ENCODE measurements around the gene COL2A1. TPM values are rescaled to one million over a fixed set of nuclear protein-coding genes. Genes with fewer than 3 reads are reported as not detected.

The COL2A1 gene
- total and polyA plus RNA-seq, 4 donors, result 321 TPM; not detected in 3

GRCh38 chr12:47995981-47996401, 8.3 kb downstream of the COL2A1 start:
- 48% methylated on average over 4 of the region's 4 CpGs for WGBS
- H3K27me3 ChIP-seq (ENCODE audit: control insufficient read depth in 4 of 4, insufficient read depth in 4 of 4, low read length in 3 of 4), result peaks cover 0 to 2% (median 0%) of the 10 kb centered on the region in 4 donors
- no peak overlapping the region for H3K9ac ChIP-seq (ENCODE audit: low read depth in 1 of 2, low read length in 2 of 2)
- no peak overlapping the region for H3K27ac ChIP-seq (ENCODE audit: low read depth in 1 of 2, low read length in 2 of 2)
- H3K36me3 ChIP-seq (ENCODE audit: control insufficient read depth in 4 of 4, insufficient read depth in 3 of 4, low read depth in 1 of 4, low read length in 3 of 4), result no peaks in the 10 kb centered on the region
- DNase-seq (ENCODE audit: low spot score), result no peak
- peaks cover 0 to 18% (median 9%) of the 10 kb centered on the region in 4 donors for H3K4me1 ChIP-seq (ENCODE audit: control insufficient read depth in 4 of 4, insufficient read depth in 4 of 4, low read length in 3 of 4)
- H3K4me3 ChIP-seq (ENCODE audit: low read depth in 1 of 3, low read length in 3 of 3), result no peak overlapping the region
- no peaks in the 10 kb centered on the region for H3K9me3 ChIP-seq (ENCODE audit: control insufficient read depth in 4 of 4, low read length in 3 of 4)
- no peak for TF ChIP-seq HNF4G (IDR thresholded peaks at IDR 0.05)
- peak; percentile 26 for TF ChIP-seq FOXA2 (IDR thresholded peaks at IDR 0.05)
- TF ChIP-seq RAD21 (IDR thresholded peaks at IDR 0.05), result peak in 1 of 2 donors; percentile 15
- no peak for TF ChIP-seq JUND (IDR thresholded peaks at IDR 0.05)

GRCh38 chr12:47993491-47993890, 10.8 kb downstream of the COL2A1 start:
- TF ChIP-seq ZBTB33 (IDR thresholded peaks at IDR 0.05) (no peak), FOXA2 (IDR thresholded peaks at IDR 0.05) (no peak), EGR1 (IDR thresholded peaks at IDR 0.05; ENCODE audit: low read depth in 2 of 2) (no peak), NR2F2 (IDR thresholded peaks at IDR 0.05) (no peak), REST (IDR thresholded peaks at IDR 0.05) (no peak), SP1 (IDR thresholded peaks at IDR 0.05) (no peak), ATF3 (IDR thresholded peaks at IDR 0.05) (no peak), MAX (IDR thresholded peaks at IDR 0.05) (no peak), HNF4G (IDR thresholded peaks at IDR 0.05) (no peak), HNF4A (conservative IDR thresholded peaks at IDR 0.05) (no peak)
- Histone ChIP-seq H3K36me3 (ENCODE audit: control insufficient read depth in 4 of 4, insufficient read depth in 3 of 4, low read depth in 1 of 4, low read length in 3 of 4) (no peaks in the 10 kb centered on the region), H3K9me3 (ENCODE audit: control insufficient read depth in 4 of 4, low read length in 3 of 4) (no peaks in the 10 kb centered on the region), H3K4me3 (ENCODE audit: low read depth in 1 of 3, low read length in 3 of 3) (no peak overlapping the region), H3K4me1 (ENCODE audit: control insufficient read depth in 4 of 4, insufficient read depth in 4 of 4, low read length in 3 of 4) (peaks cover 0 to 17% (median 9%) of the 10 kb centered on the region in 4 donors), H3K9ac (ENCODE audit: low read depth in 1 of 2, low read length in 2 of 2) (no peak overlapping the region), H3K27ac (ENCODE audit: low read depth in 1 of 2, low read length in 2 of 2) (no peak overlapping the region), H3K27me3 (ENCODE audit: control insufficient read depth in 4 of 4, insufficient read depth in 4 of 4, low read length in 3 of 4) (no peaks in the 10 kb centered on the region)
- 91% methylated on average over 5 of the region's 5 CpGs for WGBS
- no peak for DNase-seq (ENCODE audit: low spot score)

GRCh38 chr12:47992776-47993175, 11.5 kb downstream of the COL2A1 start:
- no peaks in the 10 kb centered on the region for H3K9me3 ChIP-seq (ENCODE audit: control insufficient read depth in 4 of 4, low read length in 3 of 4)
- 96% methylated on average over 10 of the region's 10 CpGs for WGBS
- H3K27me3 ChIP-seq (ENCODE audit: control insufficient read depth in 4 of 4, insufficient read depth in 4 of 4, low read length in 3 of 4), result no peaks in the 10 kb centered on the region
- no peak overlapping the region for H3K9ac ChIP-seq (ENCODE audit: low read depth in 1 of 2, low read length in 2 of 2)
- peaks cover 0 to 17% (median 9%) of the 10 kb centered on the region in 4 donors for H3K4me1 ChIP-seq (ENCODE audit: control insufficient read depth in 4 of 4, insufficient read depth in 4 of 4, low read length in 3 of 4)
- no peak overlapping the region for H3K27ac ChIP-seq (ENCODE audit: low read depth in 1 of 2, low read length in 2 of 2)
- H3K36me3 ChIP-seq (ENCODE audit: control insufficient read depth in 4 of 4, insufficient read depth in 3 of 4, low read depth in 1 of 4, low read length in 3 of 4), result no peaks in the 10 kb centered on the region
- H3K4me3 ChIP-seq (ENCODE audit: low read depth in 1 of 3, low read length in 3 of 3), result no peak overlapping the region
- no peak for DNase-seq (ENCODE audit: low spot score)
- TF ChIP-seq CTCF (IDR thresholded peaks at IDR 0.05; ENCODE audit: low read depth, low read length, missing input control) (no peak), REST (IDR thresholded peaks at IDR 0.05) (no peak), ZBTB33 (IDR thresholded peaks at IDR 0.05) (no peak), TAF1 (conservative IDR thresholded peaks at IDR 0.05) (no peak), HNF4A (conservative IDR thresholded peaks at IDR 0.05) (no peak)

All from liver (tissue), 9 donors.